ENCODE results near the gene TMEM117. TPM values are rescaled to one million over a fixed set of nuclear protein-coding genes. Genes with fewer than 3 reads are reported as not detected.

TMEM117 gene
- polyA plus RNA-seq, 1 experiment: 4.3 TPM

DNA sequence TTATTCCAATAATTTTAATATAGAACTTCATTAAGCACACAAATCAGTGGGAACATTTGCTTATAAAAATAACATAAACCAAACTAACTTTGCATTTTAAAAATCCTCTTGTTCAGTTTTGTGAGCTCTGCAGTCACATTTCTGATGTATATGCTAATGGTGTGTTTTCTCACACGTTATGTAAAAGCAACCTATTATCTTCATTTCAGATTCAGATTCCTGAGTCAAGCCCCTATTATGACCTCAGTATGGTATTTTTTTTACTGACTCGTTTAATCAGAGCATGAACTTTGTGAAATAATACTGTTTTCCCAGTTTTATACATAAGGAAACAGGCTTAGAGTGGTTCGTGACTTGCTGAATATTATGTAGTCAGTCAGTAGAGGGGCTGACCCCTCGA, 394.0 kb downstream of the TMEM117 start:
- no peak for TF ChIP-seq CTCF (IDR thresholded peaks at IDR 0.05; ENCODE audit: insufficient read depth, low read depth, low read length)
- ChIA-PET CTCF (no interaction called here), POLR2A (no interaction called here)
- H3K27me3 ChIP-seq (ENCODE audit: control insufficient read depth, insufficient read depth, low read length): no peaks in the 10 kb centered on the region
- no peak overlapping the region for H3K4me3 ChIP-seq (ENCODE audit: low read depth, low read length)
- no peaks in the 10 kb centered on the region for H3K36me3 ChIP-seq (ENCODE audit: control insufficient read depth, insufficient read depth, low read length)
- DNase-seq (ENCODE audit: low read depth): no peak

DNA sequence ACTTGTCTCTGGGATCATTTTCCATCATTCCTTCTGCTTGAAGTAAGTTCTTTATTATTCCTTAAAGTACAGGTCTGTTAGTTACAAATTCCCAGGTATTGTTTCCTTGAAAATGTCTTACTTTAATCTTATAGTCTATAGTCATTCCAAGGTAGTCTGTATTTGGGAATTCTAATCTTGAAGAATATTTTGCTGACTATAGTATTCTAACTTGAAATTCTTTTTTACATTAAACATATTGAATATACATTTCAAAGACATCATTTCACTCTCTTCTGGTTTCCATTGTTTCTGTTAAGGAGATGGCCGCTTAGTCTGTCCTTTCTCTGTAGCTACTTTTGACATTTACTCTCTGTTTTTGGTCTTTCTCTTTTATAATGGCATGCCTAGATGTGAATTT, 399.8 kb downstream of the TMEM117 start:
- ChIA-PET CTCF (no interaction called here), POLR2A (no interaction called here)
- Histone ChIP-seq H3K27me3 (ENCODE audit: control insufficient read depth, insufficient read depth, low read length) (no peaks in the 10 kb centered on the region), H3K36me3 (ENCODE audit: control insufficient read depth, insufficient read depth, low read length) (no peaks in the 10 kb centered on the region), H3K4me3 (ENCODE audit: low read depth, low read length) (no peak overlapping the region)
- TF ChIP-seq CTCF (IDR thresholded peaks at IDR 0.05; ENCODE audit: insufficient read depth, low read depth, low read length): no peak
- no peak for DNase-seq (ENCODE audit: low read depth)

DNA sequence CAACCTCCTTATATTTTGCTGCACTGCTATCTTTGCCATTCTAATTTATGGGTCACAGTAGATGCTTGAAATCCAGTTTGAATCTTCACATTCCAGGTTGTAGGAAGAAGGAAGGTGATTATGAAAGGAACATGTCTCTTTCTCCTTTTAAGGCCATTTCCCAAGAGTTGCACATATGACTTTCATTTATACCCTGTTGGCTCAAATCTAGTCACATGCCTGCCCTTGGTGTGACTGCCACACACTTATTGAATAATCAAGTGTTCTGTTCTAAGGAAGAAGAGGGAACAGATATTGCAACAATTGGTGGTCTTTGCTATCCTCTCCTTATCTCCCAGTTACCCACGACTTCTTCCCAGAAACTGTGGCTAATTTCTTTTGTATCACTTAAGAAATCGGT, 404.3 kb downstream of the TMEM117 start:
- Histone ChIP-seq H3K27me3 (ENCODE audit: control insufficient read depth, insufficient read depth, low read length) (no peaks in the 10 kb centered on the region), H3K36me3 (ENCODE audit: control insufficient read depth, insufficient read depth, low read length) (no peaks in the 10 kb centered on the region), H3K4me3 (ENCODE audit: low read depth, low read length) (no peak overlapping the region)
- ChIA-PET CTCF (no interaction called here), POLR2A (no interaction called here)
- TF ChIP-seq CTCF (IDR thresholded peaks at IDR 0.05; ENCODE audit: insufficient read depth, low read depth, low read length): no peak
- DNase-seq (ENCODE audit: low read depth): no peak

DNA sequence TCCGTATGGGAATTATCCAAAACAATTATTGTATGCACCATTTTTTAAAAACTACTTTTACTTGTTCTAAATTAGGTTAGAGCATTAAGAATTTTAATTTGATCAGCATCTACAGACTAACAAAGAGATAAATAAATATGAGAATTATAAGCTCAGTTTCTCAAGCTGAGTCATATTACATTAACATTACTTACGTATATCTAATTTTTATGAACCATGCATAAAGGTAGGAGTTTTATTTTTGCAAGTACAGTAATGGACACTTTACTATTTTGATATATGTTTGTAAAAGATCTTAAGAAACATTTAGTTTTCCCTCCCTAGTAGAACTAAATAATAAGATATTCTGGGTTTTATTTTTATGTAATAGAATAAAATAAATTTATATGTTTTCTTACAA, 410.1 kb downstream of the TMEM117 start:
- TF ChIP-seq CTCF (IDR thresholded peaks at IDR 0.05; ENCODE audit: insufficient read depth, low read depth, low read length): no peak
- ChIA-PET CTCF (no interaction called here), POLR2A (no interaction called here)
- H3K36me3 ChIP-seq (ENCODE audit: control insufficient read depth, insufficient read depth, low read length): no peaks in the 10 kb centered on the region
- H3K4me3 ChIP-seq (ENCODE audit: low read depth, low read length): no peak overlapping the region
- no peak for DNase-seq (ENCODE audit: low read depth)
- H3K27me3 ChIP-seq (ENCODE audit: control insufficient read depth, insufficient read depth, low read length): no peaks in the 10 kb centered on the region

DNA sequence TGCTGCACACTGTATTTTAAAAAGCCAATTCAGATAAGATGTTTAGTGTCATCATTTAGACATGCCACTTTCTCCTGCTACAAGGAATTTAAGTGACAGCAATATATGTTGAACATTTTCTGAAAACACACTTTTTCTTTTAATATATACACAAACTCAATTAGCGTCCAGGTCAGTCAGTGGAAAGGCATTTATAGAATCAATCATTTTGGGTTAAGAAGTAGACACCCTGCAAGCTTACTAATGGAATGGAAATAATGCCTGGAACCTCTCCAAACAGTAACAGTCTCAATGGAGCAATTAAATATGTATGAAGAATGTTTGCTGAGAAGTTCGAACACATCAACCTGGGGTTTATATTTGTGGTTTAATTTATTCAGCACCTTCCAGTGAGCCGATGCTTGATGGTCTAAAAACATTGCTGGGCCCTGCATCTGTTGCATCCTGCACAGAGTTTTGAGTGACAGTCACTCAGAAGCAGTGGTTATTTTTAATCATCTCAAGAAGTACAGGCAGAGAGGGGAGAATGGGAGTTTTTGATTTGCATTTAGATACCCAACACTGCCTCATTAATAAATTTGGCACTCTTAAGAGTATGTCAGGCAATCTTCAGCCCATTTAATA, 410.7 kb downstream of the TMEM117 start:
- POLR2A ChIA-PET: no interaction called here
- H3K27me3 ChIP-seq (ENCODE audit: control insufficient read depth, insufficient read depth, low read length): no peaks in the 10 kb centered on the region
- H3K4me3 ChIP-seq (ENCODE audit: low read depth, low read length): no peak overlapping the region
- no peaks in the 10 kb centered on the region for H3K36me3 ChIP-seq (ENCODE audit: control insufficient read depth, insufficient read depth, low read length)
- DNase-seq (ENCODE audit: low read depth): no peak
- no peak for TF ChIP-seq CTCF (IDR thresholded peaks at IDR 0.05; ENCODE audit: insufficient read depth, low read depth, low read length)
- CTCF ChIA-PET: no interaction called here
